Measurements from ENCODE around the gene NEBL. TPM values are rescaled to one million over a fixed set of nuclear protein-coding genes. Genes with fewer than 3 reads are reported as not detected.

NEBL gene
- 0.33 and 3.3 TPM in 2 replicates for total RNA-seq

GRCh38 chr10:20897146-20897825 is at the start of gene NEBL:
Gene NEBL, minus strand, starts transcription at chr10:20897311. Its CDS starts 106 bp downstream, at chr10:20897205.

